GM10248 (cell line): ENCODE results near the gene G3BP2.

ENCODE experiments used
- CTCF ChIA-PET: fragments of 300-600 bp; sonication (Branson Sonifier 250); formaldehyde crosslinking; extraction: SDS; loops from one replicate; lab custom pipeline; 2021; ENCODE audit warnings: antibody characterized with exemption; lab: Yijun Ruan, JAX
- POLR2A ChIA-PET: fragments of 350-650 bp; sonication (Branson Sonifier 250); formaldehyde crosslinking; extraction: SDS; loops from one replicate; lab custom pipeline; 2020; ENCODE audit warnings: antibody characterized with exemption; lab: Yijun Ruan, JAX
- DNase-seq: peaks from one replicate; pipeline ENCODE4 v3.0.0; 2012; ENCODE audit errors: extremely low spot score
- TF ChIP-seq, protein P1 (sequence below): IDR thresholded peaks from 2 replicates; pipeline ENCODE4 v1.5.1; 2012; ENCODE audit warnings: mild to moderate bottlenecking, low read depth; ENCODE audit errors: extremely low read depth, missing control alignments, control extremely low read depth

G3BP2 gene

DNA sequence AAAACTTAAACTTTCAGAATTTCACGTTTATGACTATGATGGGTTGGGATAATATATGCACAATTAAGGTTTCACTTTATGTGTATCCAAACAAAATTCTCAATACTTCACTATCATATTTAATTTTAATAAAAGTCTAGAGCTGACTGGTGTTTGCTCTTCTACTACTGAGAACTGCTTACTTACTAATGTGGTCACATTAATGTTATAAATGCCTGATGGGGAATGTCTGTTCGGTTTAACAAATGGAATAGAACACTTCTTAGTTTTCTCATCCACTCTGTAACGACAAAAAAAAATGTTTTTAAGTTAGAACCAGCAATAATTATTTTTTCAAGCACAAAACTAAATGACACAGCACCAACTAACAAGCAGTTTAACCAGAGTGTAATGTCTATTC lies 77.2 kb downstream of the G3BP2 start:
- CTCF ChIA-PET, result interaction anchor here (0.9 kb wide), 1 partner anchor 10 kb away, joined by 3 read pairs; no protein-coding TSS in a partner anchor
- TF ChIP-seq, protein P1, sequence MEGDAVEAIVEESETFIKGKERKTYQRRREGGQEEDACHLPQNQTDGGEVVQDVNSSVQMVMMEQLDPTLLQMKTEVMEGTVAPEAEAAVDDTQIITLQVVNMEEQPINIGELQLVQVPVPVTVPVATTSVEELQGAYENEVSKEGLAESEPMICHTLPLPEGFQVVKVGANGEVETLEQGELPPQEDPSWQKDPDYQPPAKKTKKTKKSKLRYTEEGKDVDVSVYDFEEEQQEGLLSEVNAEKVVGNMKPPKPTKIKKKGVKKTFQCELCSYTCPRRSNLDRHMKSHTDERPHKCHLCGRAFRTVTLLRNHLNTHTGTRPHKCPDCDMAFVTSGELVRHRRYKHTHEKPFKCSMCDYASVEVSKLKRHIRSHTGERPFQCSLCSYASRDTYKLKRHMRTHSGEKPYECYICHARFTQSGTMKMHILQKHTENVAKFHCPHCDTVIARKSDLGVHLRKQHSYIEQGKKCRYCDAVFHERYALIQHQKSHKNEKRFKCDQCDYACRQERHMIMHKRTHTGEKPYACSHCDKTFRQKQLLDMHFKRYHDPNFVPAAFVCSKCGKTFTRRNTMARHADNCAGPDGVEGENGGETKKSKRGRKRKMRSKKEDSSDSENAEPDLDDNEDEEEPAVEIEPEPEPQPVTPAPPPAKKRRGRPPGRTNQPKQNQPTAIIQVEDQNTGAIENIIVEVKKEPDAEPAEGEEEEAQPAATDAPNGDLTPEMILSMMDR, result no peak
- no peak for DNase-seq
- POLR2A ChIA-PET, result no interaction called here

DNA sequence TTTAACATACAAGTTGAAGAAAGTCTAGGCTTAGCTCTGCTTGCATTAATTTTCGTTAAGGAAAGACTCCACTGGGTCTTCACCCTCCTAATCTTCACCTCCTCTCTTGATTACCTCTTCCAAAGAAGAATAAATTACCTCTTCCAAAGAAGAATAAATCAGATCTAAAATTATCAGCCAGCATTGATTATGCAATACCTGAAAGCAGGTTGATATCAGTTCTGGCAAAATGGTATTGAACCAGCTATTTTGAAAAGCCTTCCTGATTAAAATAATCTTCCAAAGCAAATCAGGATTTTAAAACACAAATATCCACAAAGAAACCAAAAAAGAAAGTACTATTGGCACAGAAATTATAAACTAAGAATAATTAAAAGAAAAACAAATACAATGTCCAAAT lies 79.8 kb downstream of the G3BP2 start:
- no peak for DNase-seq
- ChIA-PET POLR2A (no interaction called here), CTCF (interaction anchor here (1.1 to 1.7 kb wide), 2 partner anchors 9 to 254 kb away, joined by 3 to 4 read pairs; no protein-coding TSS in a partner anchor)
- TF ChIP-seq, protein P1, result no peak
